Endodermal cell (in vitro differentiated cells): ENCODE data around the gene FBXL5. TPM values are rescaled to one million over a fixed set of nuclear protein-coding genes. Genes with fewer than 3 reads are reported as not detected.
A peak's percentile ranks its signal among the peaks of the same experiment; 100 is the strongest.

Source experiments
- DNase-seq: peaks from one replicate; pipeline ENCODE4 v3.0.0-alpha.2; 2017
- H3K27ac ChIP-seq: 2 replicates; pipeline ENCODE4 v1.5.1; 2013; ENCODE audit warnings: mild to moderate bottlenecking, low read depth, low read length, moderate library complexity
- H3K27me3 ChIP-seq: 2 replicates; pipeline ENCODE4 v1.6.1; 2013; ENCODE audit warnings: mild to moderate bottlenecking, low read length, moderate library complexity; ENCODE audit not compliant: insufficient read depth, control insufficient read depth, poor library complexity, severe bottlenecking
- H3K36me3 ChIP-seq: 2 replicates; pipeline ENCODE4 v1.7.0; 2013; ENCODE audit warnings: mild to moderate bottlenecking, low read length, moderate library complexity; ENCODE audit not compliant: control insufficient read depth, insufficient read depth
- H3K4me1 ChIP-seq: one replicate; pipeline ENCODE4 v1.7.0; 2013; ENCODE audit warnings: low read length; ENCODE audit not compliant: control insufficient read depth, insufficient read depth
- H3K4me3 ChIP-seq: 2 replicates; pipeline ENCODE4 v1.5.1; 2013; ENCODE audit warnings: mild to moderate bottlenecking, low read length, moderate library complexity
- H3K9ac ChIP-seq: 2 replicates; pipeline ENCODE4 v1.6.1; 2013; ENCODE audit warnings: mild to moderate bottlenecking, low read length, moderate library complexity; ENCODE audit not compliant: poor library complexity, severe bottlenecking; ENCODE audit errors: extremely low read depth
- H3K9me3 ChIP-seq: 2 replicates; pipeline ENCODE4 v1.6.1; 2013; ENCODE audit warnings: mild to moderate bottlenecking, low read length, moderate library complexity; ENCODE audit not compliant: control insufficient read depth
- H3K27ac Mint-ChIP-seq: 2 replicates; pipeline ENCODE4 v1.8.0; 2020; ENCODE audit warnings: mixed read lengths
- H3K27me3 Mint-ChIP-seq: 2 replicates; pipeline ENCODE4 v1.8.0; 2021; ENCODE audit warnings: mild to moderate bottlenecking, mixed read lengths; ENCODE audit not compliant: insufficient read depth
- H3K36me3 Mint-ChIP-seq: 2 replicates; pipeline ENCODE4 v1.8.0; 2020; ENCODE audit warnings: low read depth, mixed read lengths
- H3K4me1 Mint-ChIP-seq: 2 replicates; pipeline ENCODE4 v1.8.0; 2020; ENCODE audit warnings: mixed read lengths
- H3K4me3 Mint-ChIP-seq: 2 replicates; pipeline ENCODE4 v1.8.0; 2020; ENCODE audit warnings: mild to moderate bottlenecking, moderate library complexity, mixed read lengths
- H3K9me3 Mint-ChIP-seq: 2 replicates; pipeline ENCODE4 v1.8.0; 2020; ENCODE audit warnings: mild to moderate bottlenecking, mixed read lengths
- WGBS, 2 experiments: methylation state at CpG; one replicate each; pipeline versions ENCODE4 v1.1.5 to v1.1.7; 2013; ENCODE audit warnings: missing lambda C conversion rate in 2 of 2, mixed read lengths in 1 of 2; ENCODE audit not compliant: insufficient coverage in 1 of 2, insufficient read length in 1 of 2; 5-methylcytosine and 5-hydroxymethylcytosine counted together
- long read RNA-seq, 4 experiments: library from polyadenylated mRNA in 2 of 4; library from RNA in 1 of 4; library from capped mRNA in 1 of 4; stranded (forward) in 3 of 4; unstranded in 1 of 4; transcript quantifications; one replicate each; pipeline ENCODE4 v2.0.0, GENCODE V29; 2020 to 2021; ENCODE audit warnings: inconsistent platforms in 1 of 4
- polyA plus RNA-seq, 2 experiments: library from polyadenylated mRNA; stranded (reverse); fragments of 50-300 nt; gene quantifications; one replicate each; pipeline ENCODE4 v1.2.3, GENCODE V29; 2013
- total RNA-seq, 2 donors: library from RNA; stranded (reverse); fragmentation: NEBNext Ultra II Directional in 1 of 2; extraction: Animal tissue kit (Norgen Biotek cat#: 25700) in 1 of 2; gene quantifications; 2 replicates in 1 of 2; 3 replicates in 1 of 2; pipeline ENCODE4 v1.2.1, GENCODE V29; 2021
- TF ChIP-seq, protein P1 (sequence below): fragments of 200-600 bp; sonication (generic); conservative IDR thresholded peaks from 2 replicates; pipeline ENCODE4 v1.5.0; 2021; ENCODE audit warnings: antibody characterized with exemption, mild to moderate bottlenecking

FBXL5 gene, protein sequence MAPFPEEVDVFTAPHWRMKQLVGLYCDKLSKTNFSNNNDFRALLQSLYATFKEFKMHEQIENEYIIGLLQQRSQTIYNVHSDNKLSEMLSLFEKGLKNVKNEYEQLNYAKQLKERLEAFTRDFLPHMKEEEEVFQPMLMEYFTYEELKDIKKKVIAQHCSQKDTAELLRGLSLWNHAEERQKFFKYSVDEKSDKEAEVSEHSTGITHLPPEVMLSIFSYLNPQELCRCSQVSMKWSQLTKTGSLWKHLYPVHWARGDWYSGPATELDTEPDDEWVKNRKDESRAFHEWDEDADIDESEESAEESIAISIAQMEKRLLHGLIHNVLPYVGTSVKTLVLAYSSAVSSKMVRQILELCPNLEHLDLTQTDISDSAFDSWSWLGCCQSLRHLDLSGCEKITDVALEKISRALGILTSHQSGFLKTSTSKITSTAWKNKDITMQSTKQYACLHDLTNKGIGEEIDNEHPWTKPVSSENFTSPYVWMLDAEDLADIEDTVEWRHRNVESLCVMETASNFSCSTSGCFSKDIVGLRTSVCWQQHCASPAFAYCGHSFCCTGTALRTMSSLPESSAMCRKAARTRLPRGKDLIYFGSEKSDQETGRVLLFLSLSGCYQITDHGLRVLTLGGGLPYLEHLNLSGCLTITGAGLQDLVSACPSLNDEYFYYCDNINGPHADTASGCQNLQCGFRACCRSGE
- total RNA-seq: 10 to 100 TPM; 60.3 to 88.4 TPM
- 64.0 TPM for polyA plus RNA-seq (2013, experiment 1 of 2)
- 67.2 TPM for polyA plus RNA-seq (2013, experiment 2 of 2)
- long read RNA-seq, experiment 1, transcript FBXL5-201 (11 exons, 3,385 nt): major isoform, 17 of 57 reads
- long read RNA-seq, experiment 1, partial matches to known transcripts: 8 of 57 reads
- long read RNA-seq, experiment 1, other reads (novel, unspliced or antisense): 30 of 57 reads
- long read RNA-seq, experiment 2, transcript FBXL5-201 (11 exons, 3,385 nt): major isoform, 249 of 312 reads
- long read RNA-seq, experiment 2, transcript FBXL5-202 (11 exons, 2,837 nt): minor isoform, 14 of 312 reads
- long read RNA-seq, experiment 2, partial matches to known transcripts: 15 of 312 reads
- long read RNA-seq, experiment 2, other reads (novel, unspliced or antisense): 33 of 312 reads
- long read RNA-seq, experiment 3, transcript FBXL5-201 (11 exons, 3,385 nt): major isoform, 354 of 456 reads
- long read RNA-seq, experiment 3, transcript FBXL5-202 (11 exons, 2,837 nt): minor isoform, 30 of 456 reads
- long read RNA-seq, experiment 3, partial matches to known transcripts: 25 of 456 reads
- long read RNA-seq, experiment 3, other reads (novel, unspliced or antisense): 42 of 456 reads
- long read RNA-seq, experiment 4, transcript FBXL5-201 (11 exons, 3,385 nt): major isoform, 47 of 65 reads
- long read RNA-seq, experiment 4, partial matches to known transcripts: 9 of 65 reads
- long read RNA-seq, experiment 4, other reads (novel, unspliced or antisense): 5 of 65 reads

GRCh38 chr4:15655223-15656037, at the start of gene FBXL5:
TSS of gene FBXL5 (minus strand) at chr4:15655357. CDS start at chr4:15655287, 70 bp downstream.
- H3K9me3 Mint-ChIP-seq: no peaks in the 10 kb centered on the region
- WGBS, 2 experiments: 17 to 70% methylated on average over 24 to 85 of the region's 85 CpGs
- H3K27ac ChIP-seq: peak within 1 kb of the TSS; percentile 92
- H3K36me3 Mint-ChIP-seq: no peaks in the 10 kb centered on the region
- H3K27ac Mint-ChIP-seq: peak within 1 kb of the TSS; percentile 100
- H3K27me3 Mint-ChIP-seq: no peaks in the 10 kb centered on the region
- H3K36me3 ChIP-seq: no peaks in the 10 kb centered on the region
- peak within 1 kb of the TSS; percentile 99 for H3K4me3 ChIP-seq
- H3K4me3 Mint-ChIP-seq: peak within 1 kb of the TSS; percentile 84
- peak; percentile 89 for DNase-seq
- H3K4me1 ChIP-seq: peaks cover 13% of the 10 kb centered on the region
- TF ChIP-seq, protein P1, sequence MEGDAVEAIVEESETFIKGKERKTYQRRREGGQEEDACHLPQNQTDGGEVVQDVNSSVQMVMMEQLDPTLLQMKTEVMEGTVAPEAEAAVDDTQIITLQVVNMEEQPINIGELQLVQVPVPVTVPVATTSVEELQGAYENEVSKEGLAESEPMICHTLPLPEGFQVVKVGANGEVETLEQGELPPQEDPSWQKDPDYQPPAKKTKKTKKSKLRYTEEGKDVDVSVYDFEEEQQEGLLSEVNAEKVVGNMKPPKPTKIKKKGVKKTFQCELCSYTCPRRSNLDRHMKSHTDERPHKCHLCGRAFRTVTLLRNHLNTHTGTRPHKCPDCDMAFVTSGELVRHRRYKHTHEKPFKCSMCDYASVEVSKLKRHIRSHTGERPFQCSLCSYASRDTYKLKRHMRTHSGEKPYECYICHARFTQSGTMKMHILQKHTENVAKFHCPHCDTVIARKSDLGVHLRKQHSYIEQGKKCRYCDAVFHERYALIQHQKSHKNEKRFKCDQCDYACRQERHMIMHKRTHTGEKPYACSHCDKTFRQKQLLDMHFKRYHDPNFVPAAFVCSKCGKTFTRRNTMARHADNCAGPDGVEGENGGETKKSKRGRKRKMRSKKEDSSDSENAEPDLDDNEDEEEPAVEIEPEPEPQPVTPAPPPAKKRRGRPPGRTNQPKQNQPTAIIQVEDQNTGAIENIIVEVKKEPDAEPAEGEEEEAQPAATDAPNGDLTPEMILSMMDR: no peak
- H3K9me3 ChIP-seq: no peaks in the 10 kb centered on the region
- H3K27me3 ChIP-seq: no peaks in the 10 kb centered on the region
- peak within 1 kb of the TSS; percentile 78 for H3K9ac ChIP-seq
- peaks cover 50% of the 10 kb centered on the region for H3K4me1 Mint-ChIP-seq

- H3K36me3 Mint-ChIP-seq: peaks cover 4% of the 10 kb centered on the region
Observed at GRCh38 chr4:15704129-15704528, 49.0 kb upstream of the FBXL5 start.

More at GRCh38 chr4:15704129-15704528, 49.0 kb upstream of the FBXL5 start:
- Histone ChIP-seq H3K27ac (no peak overlapping the region), H3K4me1 (no peaks in the 10 kb centered on the region), H3K9me3 (peaks cover 3% of the 10 kb centered on the region), H3K4me3 (no peak overlapping the region), H3K36me3 (no peaks in the 10 kb centered on the region), H3K9ac (no peak overlapping the region), H3K27me3 (no peaks in the 10 kb centered on the region)
- no peak overlapping the region for H3K27ac Mint-ChIP-seq
- H3K27me3 Mint-ChIP-seq: peaks cover 25% of the 10 kb centered on the region
- TF ChIP-seq, protein P1: no peak
- no peak for DNase-seq
- peaks cover 15% of the 10 kb centered on the region for H3K9me3 Mint-ChIP-seq
- H3K4me3 Mint-ChIP-seq: no peak overlapping the region
- no peaks in the 10 kb centered on the region for H3K4me1 Mint-ChIP-seq
